Measurements from ENCODE around the gene EMP3.
"Not testable (repeated sequence)": the region's sequence is repeated elsewhere in the genome, so short reads cannot be mapped to it uniquely, and the experiment has no call there.

The EMP3 gene

GRCh38 chr19:48325265-48325910 lies at the start of gene EMP3:
Gene EMP3, plus strand, starts transcription at chr19:48325552. Its CDS starts 1,293 bp downstream, at chr19:48326845.
- peak within 1 kb of the TSS; percentile 69 for H3K4me3 ChIP-seq (ENCODE audit: low read length)
- no peak for TF ChIP-seq ZNF274 (IDR thresholded peaks at IDR 0.05; ENCODE audit: low read depth, low read length)

- H3K4me3 ChIP-seq (ENCODE audit: low read length): no peak overlapping the region
- no peak for TF ChIP-seq ZNF274 (IDR thresholded peaks at IDR 0.05; ENCODE audit: low read depth, low read length)
These were observed 45.6 kb upstream of the EMP3 start for GRCh38 chr19:48279747-48280146.

- no peak for TF ChIP-seq ZNF274 (IDR thresholded peaks at IDR 0.05; ENCODE audit: low read depth, low read length)
- H3K4me3 ChIP-seq (ENCODE audit: low read length): no peak overlapping the region
These were observed 41.4 kb upstream of the EMP3 start for GRCh38 chr19:48283908-48284307.

- no peak for TF ChIP-seq ZNF274 (IDR thresholded peaks at IDR 0.05; ENCODE audit: low read depth, low read length)
- H3K4me3 ChIP-seq (ENCODE audit: low read length): no peak overlapping the region
These were observed 40.5 kb upstream of the EMP3 start for GRCh38 chr19:48284896-48285295.

- TF ChIP-seq ZNF274 (IDR thresholded peaks at IDR 0.05; ENCODE audit: low read depth, low read length): no peak
- no peak overlapping the region for H3K4me3 ChIP-seq (ENCODE audit: low read length)
These were observed 37.6 kb upstream of the EMP3 start for GRCh38 chr19:48287748-48288147.

- no peak for TF ChIP-seq ZNF274 (IDR thresholded peaks at IDR 0.05; ENCODE audit: low read depth, low read length)
- H3K4me3 ChIP-seq (ENCODE audit: low read length): no peak overlapping the region
These were observed 35.0 kb upstream of the EMP3 start for GRCh38 chr19:48290401-48290770.

- TF ChIP-seq ZNF274 (IDR thresholded peaks at IDR 0.05; ENCODE audit: low read depth, low read length): no peak
- H3K4me3 ChIP-seq (ENCODE audit: low read length): peak overlapping the region; percentile 62; the same call in 1 of the 2 replicates
These were observed 34.4 kb upstream of the EMP3 start for GRCh38 chr19:48290771-48291488.

GRCh38 chr19:48291489-48291815 lies 33.9 kb upstream of the EMP3 start:
- H3K4me3 ChIP-seq (ENCODE audit: low read length): not testable (repeated sequence)

GRCh38 chr19:48292798-48293197 lies 32.6 kb upstream of the EMP3 start:
- H3K4me3 ChIP-seq (ENCODE audit: low read length): no peak overlapping the region
- TF ChIP-seq ZNF274 (IDR thresholded peaks at IDR 0.05; ENCODE audit: low read depth, low read length): no peak

- TF ChIP-seq ZNF274 (IDR thresholded peaks at IDR 0.05; ENCODE audit: low read depth, low read length): no peak
These were observed 29.9 kb upstream of the EMP3 start for GRCh38 chr19:48295458-48295857.

GRCh38 chr19:48296963-48297734 lies 28.2 kb upstream of the EMP3 start:
- no peak for TF ChIP-seq ZNF274 (IDR thresholded peaks at IDR 0.05; ENCODE audit: low read depth, low read length)
- no peak overlapping the region for H3K4me3 ChIP-seq (ENCODE audit: low read length)

More at GRCh38 chr19:48295458-48295857, 29.9 kb upstream of the EMP3 start:
- H3K4me3 ChIP-seq (ENCODE audit: low read length): no peak overlapping the region

- no peak for TF ChIP-seq ZNF274 (IDR thresholded peaks at IDR 0.05; ENCODE audit: low read depth, low read length)
These were observed 27.4 kb upstream of the EMP3 start for GRCh38 chr19:48297975-48298374.

GRCh38 chr19:48301886-48302599 lies 23.3 kb upstream of the EMP3 start:
- TF ChIP-seq ZNF274 (IDR thresholded peaks at IDR 0.05; ENCODE audit: low read depth, low read length): no peak
- no peak overlapping the region for H3K4me3 ChIP-seq (ENCODE audit: low read length)

More at GRCh38 chr19:48297975-48298374, 27.4 kb upstream of the EMP3 start:
- no peak overlapping the region for H3K4me3 ChIP-seq (ENCODE audit: low read length)

GRCh38 chr19:48302600-48302959 lies 22.8 kb upstream of the EMP3 start:
- H3K4me3 ChIP-seq (ENCODE audit: low read length): no peak overlapping the region
- no peak for TF ChIP-seq ZNF274 (IDR thresholded peaks at IDR 0.05; ENCODE audit: low read depth, low read length)

Measured in GM08714 (cell line).